Left hindlimb (tissue), 1 donor: Measurements from ENCODE around the gene SYT7.

ENCODE experiments used
- DNase-seq: peaks from one replicate; pipeline ENCODE4 v3.0.0-alpha.2; 2018

SYT7 gene

DNA sequence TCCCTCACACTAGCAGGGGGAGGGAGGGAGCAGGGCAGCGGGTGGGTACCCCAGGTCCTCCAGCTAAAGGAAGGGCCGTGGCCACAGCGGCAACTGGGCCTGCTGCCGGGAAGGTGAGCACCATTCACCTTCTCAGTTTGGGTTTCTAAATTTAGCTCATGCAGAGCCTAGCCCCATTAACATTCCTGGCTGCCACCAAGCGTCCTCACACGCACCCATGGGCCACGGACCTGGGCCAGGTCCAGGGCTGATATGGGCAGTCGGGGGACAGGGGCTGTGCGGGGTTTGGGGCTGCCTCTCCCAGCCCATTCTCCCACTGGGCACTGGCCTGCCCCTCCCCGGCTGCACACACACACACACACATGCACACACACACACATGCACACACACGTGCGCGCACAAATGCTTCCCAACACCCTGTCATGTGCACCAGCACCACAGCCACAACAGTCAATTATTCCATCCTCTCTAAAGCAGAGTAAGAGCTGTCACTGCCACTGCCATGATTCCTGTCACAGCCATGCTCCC is 28.7 kb downstream of the SYT7 start:
- DNase-seq, result no peak

- DNase-seq, result no peak
Measured at GRCh38 chr11:61551634-61552033, 29.2 kb downstream of the SYT7 start.

GRCh38 chr11:61550665-61551227 is 30.1 kb downstream of the SYT7 start:
- no peak for DNase-seq

- DNase-seq, result no peak
Measured at GRCh38 chr11:61549662-61550568, 31.0 kb downstream of the SYT7 start.

DNA sequence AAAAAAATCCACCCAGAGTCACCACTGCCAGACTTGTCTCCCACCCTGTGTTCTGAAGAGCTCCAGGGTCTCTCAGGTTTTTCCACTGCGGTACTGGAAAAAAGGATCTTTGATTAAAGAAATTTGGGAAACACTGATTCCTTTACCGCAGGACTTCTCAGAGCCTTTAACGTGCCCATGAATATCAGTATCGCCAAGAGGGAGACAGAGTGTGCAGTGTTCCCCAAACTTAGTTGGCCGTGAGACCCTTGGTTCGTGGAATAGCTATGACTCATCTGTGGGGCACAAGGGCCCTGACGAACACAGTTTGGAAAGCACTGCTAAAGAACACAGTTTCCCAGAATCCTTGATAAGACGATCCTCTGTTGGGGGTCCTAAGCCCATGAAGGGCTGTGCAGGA is 31.7 kb downstream of the SYT7 start:
- DNase-seq, result no peak

- no peak for DNase-seq
Measured at GRCh38 chr11:61547246-61547645, 33.6 kb downstream of the SYT7 start.

DNA sequence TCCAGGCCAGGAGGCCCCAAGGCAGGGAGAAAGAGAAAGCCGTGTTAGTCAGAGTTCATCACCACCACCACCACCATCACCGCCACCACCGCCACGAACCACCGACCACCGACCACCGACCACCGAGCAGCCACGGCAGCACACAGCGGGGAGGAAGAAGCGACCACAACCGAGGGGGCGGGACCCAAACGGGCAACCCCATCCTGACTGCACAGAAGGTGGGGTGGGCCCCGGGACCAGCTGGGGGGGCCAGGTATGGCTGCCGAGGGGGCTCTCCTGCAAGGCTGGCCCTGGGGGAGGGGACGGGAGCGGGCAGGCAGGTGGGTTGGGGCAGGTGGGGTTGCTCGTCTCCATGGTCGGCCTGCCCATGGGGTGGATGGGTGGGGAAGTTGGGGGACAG is 34.2 kb downstream of the SYT7 start:
- DNase-seq, result no peak

GRCh38 chr11:61545921-61546320 is 35.0 kb downstream of the SYT7 start:
- no peak for DNase-seq

DNA sequence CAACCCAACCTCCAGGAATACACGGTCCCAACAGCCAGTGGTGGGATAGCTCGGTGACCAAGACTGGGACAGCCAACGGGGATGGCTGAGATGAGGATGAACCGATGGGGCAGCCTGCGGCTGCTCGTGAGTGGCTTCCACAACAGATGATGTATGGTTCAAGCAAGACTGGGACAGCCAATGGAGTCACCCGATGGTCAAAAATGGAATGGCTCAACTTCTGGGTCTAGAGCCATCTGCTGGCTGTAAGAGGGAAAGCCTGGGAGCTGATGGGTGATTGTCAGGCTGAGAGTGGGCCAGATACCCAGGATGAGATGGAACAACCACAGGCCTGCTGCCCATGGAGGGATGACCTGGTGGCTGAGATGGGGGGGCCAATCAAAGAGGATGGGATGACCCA is 35.5 kb downstream of the SYT7 start:
- no peak for DNase-seq

GRCh38 chr11:61544466-61544865 is 36.4 kb downstream of the SYT7 start:
- DNase-seq, result no peak

GRCh38 chr11:61543606-61544306 is 37.1 kb downstream of the SYT7 start:
- no peak for DNase-seq

GRCh38 chr11:61542705-61543104 is 38.2 kb downstream of the SYT7 start:
- DNase-seq, result no peak

- DNase-seq, result peak; percentile 48
Measured at GRCh38 chr11:61542024-61542461, 38.8 kb downstream of the SYT7 start.

DNA sequence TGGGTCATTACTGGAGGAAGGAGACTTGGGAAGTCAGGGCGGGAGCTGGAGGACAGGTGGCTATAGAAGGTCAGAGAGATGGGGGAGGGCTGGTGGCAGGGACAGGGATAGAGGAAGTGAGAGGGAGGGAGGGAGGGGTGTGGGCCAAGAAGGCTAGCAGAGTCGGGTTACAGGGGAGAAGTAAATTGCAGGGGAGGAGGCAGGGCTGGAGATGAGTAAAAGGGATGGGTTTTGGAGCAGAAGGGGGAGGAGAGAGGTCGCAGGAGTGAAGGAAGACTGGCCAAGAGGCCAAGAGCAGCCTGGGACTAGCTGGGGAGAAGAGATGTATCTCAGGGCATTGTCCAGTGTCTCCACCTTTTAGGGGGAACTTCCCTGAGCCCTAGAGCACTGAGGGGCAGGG is 39.3 kb downstream of the SYT7 start:
- peak; percentile 60 for DNase-seq

DNA sequence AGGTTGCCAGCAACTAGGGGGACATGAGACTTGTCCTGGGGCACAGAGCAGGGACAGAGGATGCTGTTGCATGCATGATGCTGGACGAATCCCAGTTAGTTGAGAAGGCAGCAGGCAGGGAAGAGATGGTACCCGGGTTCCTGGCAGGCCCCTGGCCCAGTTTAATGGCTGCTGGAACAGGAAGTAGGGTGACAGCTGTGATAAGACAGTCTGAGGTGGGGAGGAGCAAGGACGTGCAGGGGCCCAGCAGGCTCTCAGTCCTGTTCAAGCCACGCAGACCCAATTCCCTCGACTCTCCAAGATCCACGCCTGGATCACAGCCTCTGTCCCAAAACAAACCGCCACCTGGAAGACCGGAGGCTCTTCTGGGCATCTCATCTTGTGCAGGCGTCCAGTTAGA is 40.3 kb downstream of the SYT7 start:
- DNase-seq, result no peak

- DNase-seq, result no peak
Measured at GRCh38 chr11:61539831-61540357, 41.0 kb downstream of the SYT7 start.

DNA sequence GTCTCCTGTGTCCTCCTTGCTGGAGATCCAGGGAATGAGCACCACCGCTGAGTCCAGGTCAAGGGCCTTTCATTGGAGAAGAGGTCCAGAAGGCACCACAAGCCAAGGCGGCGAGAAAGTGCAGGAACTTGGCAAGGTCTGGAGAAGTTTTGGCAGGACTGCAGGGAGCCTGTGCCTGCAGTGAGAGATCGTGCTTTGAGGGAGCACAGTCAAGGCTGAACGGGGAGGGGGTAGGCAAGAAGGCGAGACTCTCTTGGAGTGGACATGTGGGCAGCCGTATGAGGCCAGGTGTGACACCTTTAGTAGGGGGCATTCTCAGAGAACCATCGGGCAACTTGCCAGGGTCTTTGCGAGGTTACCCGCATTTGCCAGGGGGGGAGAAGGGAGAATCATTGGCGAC is 41.9 kb downstream of the SYT7 start:
- DNase-seq, result no peak

GRCh38 chr11:61538636-61538961 is 42.3 kb downstream of the SYT7 start:
- DNase-seq, result no peak

- no peak for DNase-seq
Measured at GRCh38 chr11:61537326-61537725, 43.5 kb downstream of the SYT7 start.

DNA sequence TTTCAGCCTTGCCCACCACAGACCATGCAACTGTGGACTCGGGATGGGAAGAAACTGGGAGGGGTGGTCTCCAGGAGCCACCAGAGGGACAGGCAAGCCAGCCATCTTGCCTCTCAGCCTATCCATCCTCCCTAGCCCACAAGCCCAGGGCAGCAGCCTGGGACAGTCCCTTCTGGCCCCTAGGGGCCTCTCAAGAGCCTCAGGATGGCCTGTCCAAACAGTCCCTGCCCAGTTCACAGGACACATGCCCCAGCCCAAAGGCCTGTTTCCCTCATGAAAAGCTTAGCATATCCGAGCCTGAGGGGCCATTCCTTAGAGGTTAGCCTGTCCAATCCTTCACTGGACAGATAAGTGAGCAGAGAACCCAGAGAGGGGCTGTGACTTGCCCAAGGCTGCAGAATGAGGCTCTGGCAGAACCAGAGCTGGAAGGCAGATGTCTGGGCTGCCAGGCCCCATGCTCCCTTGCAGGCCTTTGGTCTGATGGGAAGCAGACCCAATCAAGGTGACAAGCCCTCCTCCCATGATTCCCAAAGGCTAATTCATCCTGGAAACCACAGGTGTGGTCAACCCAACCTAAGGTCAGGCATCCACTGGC is 44.1 kb downstream of the SYT7 start:
- DNase-seq, result no peak

DNA sequence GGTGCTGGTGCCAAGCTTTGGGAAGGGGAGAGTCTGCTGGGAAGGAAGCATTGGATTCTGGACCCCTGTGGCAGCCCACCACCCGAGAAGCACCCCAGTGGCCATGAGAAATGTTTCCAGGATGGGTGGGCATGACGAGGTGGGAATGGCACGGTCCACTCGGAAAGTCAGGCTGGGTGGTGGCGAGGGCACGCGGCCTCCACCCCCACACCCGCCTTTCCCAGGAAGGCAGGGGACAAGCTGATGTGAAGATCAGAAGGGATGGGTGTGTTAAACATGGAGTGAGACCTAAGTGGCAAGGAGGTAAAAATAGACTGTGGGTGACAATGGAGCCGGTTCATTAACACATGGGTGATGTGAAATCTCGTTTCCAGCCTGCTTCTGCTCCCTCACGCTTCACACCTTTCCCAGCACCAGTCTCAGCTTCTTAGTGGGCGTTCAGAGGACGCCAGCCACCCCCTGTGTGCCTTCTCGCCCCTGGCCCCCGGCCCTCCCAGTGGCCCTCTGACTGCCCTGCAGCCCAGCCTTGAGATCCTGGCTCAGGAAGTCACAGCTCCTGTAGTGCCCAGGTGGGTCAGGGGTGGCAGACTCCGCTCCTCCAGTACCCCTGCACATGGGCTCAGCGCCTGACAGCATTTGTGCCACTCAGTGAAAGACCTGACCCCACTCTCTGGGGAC is 44.7 kb downstream of the SYT7 start:
- DNase-seq, result no peak
